Keratinocyte (primary cell): ENCODE measurements around the gene PTN. TPM values are rescaled to one million over a fixed set of nuclear protein-coding genes. Genes with fewer than 3 reads are reported as not detected.

Experiments
- DNase-seq: peaks from one replicate; pipeline ENCODE4 v3.0.0-alpha.2; 2011; ENCODE audit warnings: low read depth, missing footprints, low spot score
- FAIRE-seq: peaks from 2 replicates; lab custom pipeline; 2011; peaks lifted over from hg19 to GRCh38; lab: Jason Lieb, UNC
- H2AFZ ChIP-seq: 2 replicates; pipeline ENCODE4 v1.6.0; 2012; ENCODE audit warnings: low read length, control low read depth, inconsistent platforms; ENCODE audit not compliant: control insufficient read depth
- H3K27ac ChIP-seq: 2 replicates; pipeline ENCODE4 v1.5.1; 2011; ENCODE audit warnings: low read length; ENCODE audit not compliant: control insufficient read depth, insufficient read depth
- H3K27me3 ChIP-seq: 3 replicates; pipeline ENCODE4 v1.6.0; 2011; ENCODE audit warnings: low read length; ENCODE audit not compliant: control insufficient read depth, insufficient read depth; ENCODE audit errors: extremely low read depth
- H3K36me3 ChIP-seq, 2 experiments: 2 replicates in 1 of 2; 3 replicates in 1 of 2; pipeline ENCODE4 v1.5.1; 2011; ENCODE audit warnings: low read length in 2 of 2, mild to moderate bottlenecking in 1 of 2; ENCODE audit not compliant: control insufficient read depth in 2 of 2, insufficient read depth in 2 of 2; ENCODE audit errors: extremely low read depth in 1 of 2
- H3K4me1 ChIP-seq: 3 replicates; pipeline ENCODE4 v1.5.1; 2011; ENCODE audit warnings: low read length; ENCODE audit not compliant: control insufficient read depth, insufficient read depth; ENCODE audit errors: extremely low read depth
- H3K4me2 ChIP-seq: 3 replicates; pipeline ENCODE4 v1.6.0; 2011; ENCODE audit warnings: low read depth, low read length; ENCODE audit not compliant: control insufficient read depth, insufficient read depth; ENCODE audit errors: extremely low read depth
- H3K4me3 ChIP-seq, 3 experiments: fragments of 200-600 bp in 1 of 3; sonication (generic) in 1 of 3; 2 replicates in 2 of 3; 3 replicates in 1 of 3; pipeline ENCODE4 v1.5.1; 2011 to 2016; ENCODE audit warnings: low read length in 3 of 3, mild to moderate bottlenecking in 3 of 3, control low read depth in 2 of 3, inconsistent platforms in 1 of 3, low read depth in 1 of 3, mixed read lengths in 1 of 3, mixed run types in 1 of 3, moderate library complexity in 1 of 3; ENCODE audit not compliant: control insufficient read depth in 2 of 3, insufficient read depth in 2 of 3; ENCODE audit errors: extremely low read depth in 1 of 3
- H3K79me2 ChIP-seq: 2 replicates; pipeline ENCODE4 v1.6.0; 2012; ENCODE audit warnings: low read length; ENCODE audit not compliant: control insufficient read depth, insufficient read depth
- H3K9ac ChIP-seq: 3 replicates; pipeline ENCODE4 v1.6.0; 2011; ENCODE audit warnings: low read length; ENCODE audit not compliant: control insufficient read depth, insufficient read depth; ENCODE audit errors: extremely low read depth
- H3K9me1 ChIP-seq: 3 replicates; pipeline ENCODE4 v1.6.0; 2011; ENCODE audit warnings: low read length; ENCODE audit not compliant: control insufficient read depth, insufficient read depth; ENCODE audit errors: extremely low read depth
- H3K9me3 ChIP-seq: 2 replicates; pipeline ENCODE4 v1.5.1; 2012; ENCODE audit warnings: low read depth, low read length; ENCODE audit not compliant: control insufficient read depth
- H4K20me1 ChIP-seq: 3 replicates; pipeline ENCODE4 v1.6.0; 2011; ENCODE audit warnings: low read length; ENCODE audit not compliant: control insufficient read depth, insufficient read depth; ENCODE audit errors: extremely low read depth
- CTCF ChIP-seq, 3 experiments: IDR thresholded peaks in 1 of 3; conservative IDR thresholded peaks in 1 of 3; optimal IDR thresholded peaks in 1 of 3; 2 replicates in 2 of 3; 3 replicates in 1 of 3; pipeline versions ENCODE3 to v1.5.1; 2011; ENCODE audit warnings: low read length in 3 of 3, mild to moderate bottlenecking in 3 of 3, moderate library complexity in 2 of 3, control low read depth in 1 of 3, inconsistent platforms in 1 of 3; ENCODE audit not compliant: insufficient read depth in 2 of 3; ENCODE audit errors: extremely low read depth in 1 of 3
- EZH2 ChIP-seq: IDR thresholded peaks from one replicate; pipeline ENCODE4 v1.6.1; 2012; ENCODE audit warnings: inconsistent platforms, mild to moderate bottlenecking, low read length, moderate library complexity
- dilution Hi-C: fragments of 300-500 bp; cut with MboI; formaldehyde crosslinking; loops from one replicate; pipeline ENCODE4 v1.7.0; 2020; ENCODE audit warnings: low sequenced_read_pairs; ENCODE audit not compliant: extremely low pct_ligation_motif_present
- polyA plus RNA-seq, 5 experiments: library from polyadenylated mRNA; depleted of rRNA in 3 of 5; stranded (reverse) in 3 of 5; stranded (forward) in 1 of 5; unstranded in 1 of 5; fragments of >200 nt; gene quantifications; 1 replicate in 1 of 5; 2 replicates in 3 of 5; 3 replicates in 1 of 5; pipeline versions ENCODE4 v1.2.1 to v1.2.3, GENCODE V29; 2011 to 2012; ENCODE audit warnings: missing spikeins in 2 of 5, low read depth in 1 of 5, low replicate concordance in 1 of 5

The PTN gene
- polyA plus RNA-seq, 1 donor (not counting 4 experiments of a cell fraction or from before 2014, with no cell fraction given), result not detected

GRCh38 chr7:137203351-137203750 is 140.2 kb downstream of the PTN start:
- no peaks in the 10 kb centered on the region for H3K4me1 ChIP-seq
- no peaks in the 10 kb centered on the region for H3K9me1 ChIP-seq
- H3K4me3 ChIP-seq, result no peak overlapping the region
- no peak for DNase-seq
- no peaks in the 10 kb centered on the region for H3K79me2 ChIP-seq
- no peaks in the 10 kb centered on the region for H3K27me3 ChIP-seq
- no peaks in the 10 kb centered on the region for H3K9me3 ChIP-seq
- no peak overlapping the region for H3K4me2 ChIP-seq
- no peak overlapping the region for H3K27ac ChIP-seq
- dilution Hi-C loops, result no loop called here
- no peaks in the 10 kb centered on the region for H4K20me1 ChIP-seq
- H3K9ac ChIP-seq, result no peak overlapping the region
- FAIRE-seq, result no peak
- H3K36me3 ChIP-seq, result no peaks in the 10 kb centered on the region
- no peak overlapping the region for H2AFZ ChIP-seq
- no peak for TF ChIP-seq EZH2
- TF ChIP-seq CTCF (optimal IDR thresholded peaks at IDR 0.05 in 1 of 3, IDR thresholded peaks at IDR 0.05 in 1 of 3, conservative IDR thresholded peaks at IDR 0.05 in 1 of 3; ENCODE audit: extremely low read depth in 1 of 3, insufficient read depth in 2 of 3, low read length in 3 of 3), result no peak

GRCh38 chr7:137196648-137197047 is 146.9 kb downstream of the PTN start:
- H3K9ac ChIP-seq, result no peak overlapping the region
- no peak for DNase-seq
- FAIRE-seq, result no peak
- no peak overlapping the region for H3K4me2 ChIP-seq
- H3K9me3 ChIP-seq, result no peaks in the 10 kb centered on the region
- dilution Hi-C loops, result no loop called here
- H3K79me2 ChIP-seq, result no peaks in the 10 kb centered on the region
- no peak overlapping the region for H3K4me3 ChIP-seq
- no peak overlapping the region for H2AFZ ChIP-seq
- TF ChIP-seq CTCF (optimal IDR thresholded peaks at IDR 0.05 in 1 of 3, IDR thresholded peaks at IDR 0.05 in 1 of 3, conservative IDR thresholded peaks at IDR 0.05 in 1 of 3; ENCODE audit: extremely low read depth in 1 of 3, insufficient read depth in 2 of 3, low read length in 3 of 3), result no peak
- TF ChIP-seq EZH2, result no peak
- H3K36me3 ChIP-seq, result no peaks in the 10 kb centered on the region
- H3K9me1 ChIP-seq, result no peaks in the 10 kb centered on the region
- no peaks in the 10 kb centered on the region for H4K20me1 ChIP-seq
- no peak overlapping the region for H3K27ac ChIP-seq
- no peaks in the 10 kb centered on the region for H3K4me1 ChIP-seq
- no peaks in the 10 kb centered on the region for H3K27me3 ChIP-seq
